Renal pelvis (tissue), 4 donors: Measurements from ENCODE around the gene CLMN. TPM values are rescaled to one million over a fixed set of nuclear protein-coding genes. Genes with fewer than 3 reads are reported as not detected.
"Not testable (repeated sequence)": the region's sequence is repeated elsewhere in the genome, so short reads cannot be mapped to it uniquely, and the experiment has no call there.

Experiments
- DNase-seq: peaks from one replicate; pipeline ENCODE4 v3.0.0-alpha.2; 2013
- polyA plus RNA-seq, 3 donors: library from polyadenylated mRNA; unstranded; fragments of 120-200 nt; gene quantifications; one replicate each; pipeline ENCODE4 v1.2.1, GENCODE V29; 2013; ENCODE audit not compliant: insufficient read length in 3 of 3

The CLMN gene
- polyA plus RNA-seq, 3 donors, result 18.2 to 41.5 (median 30.6) TPM

DNA sequence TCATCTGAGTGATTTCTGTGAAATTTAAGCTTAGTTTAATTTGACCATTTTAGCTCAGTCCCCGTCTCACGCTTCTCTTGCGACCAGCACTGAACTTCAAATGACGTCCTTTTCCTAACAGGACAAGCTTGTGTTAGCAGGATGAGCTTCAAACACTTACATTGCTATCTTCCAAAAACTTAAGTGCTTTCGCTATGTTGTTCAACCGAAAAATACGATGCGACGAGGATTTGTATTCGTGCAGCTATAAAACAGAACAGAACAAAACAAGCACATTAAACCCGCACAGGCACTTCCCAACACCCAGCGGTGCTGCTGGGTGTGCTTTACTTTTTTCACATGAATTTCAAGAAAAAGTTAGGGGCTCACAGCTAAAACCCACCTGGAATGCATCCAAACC lies 98.2 kb downstream of the CLMN start:
- DNase-seq, result no peak

DNA sequence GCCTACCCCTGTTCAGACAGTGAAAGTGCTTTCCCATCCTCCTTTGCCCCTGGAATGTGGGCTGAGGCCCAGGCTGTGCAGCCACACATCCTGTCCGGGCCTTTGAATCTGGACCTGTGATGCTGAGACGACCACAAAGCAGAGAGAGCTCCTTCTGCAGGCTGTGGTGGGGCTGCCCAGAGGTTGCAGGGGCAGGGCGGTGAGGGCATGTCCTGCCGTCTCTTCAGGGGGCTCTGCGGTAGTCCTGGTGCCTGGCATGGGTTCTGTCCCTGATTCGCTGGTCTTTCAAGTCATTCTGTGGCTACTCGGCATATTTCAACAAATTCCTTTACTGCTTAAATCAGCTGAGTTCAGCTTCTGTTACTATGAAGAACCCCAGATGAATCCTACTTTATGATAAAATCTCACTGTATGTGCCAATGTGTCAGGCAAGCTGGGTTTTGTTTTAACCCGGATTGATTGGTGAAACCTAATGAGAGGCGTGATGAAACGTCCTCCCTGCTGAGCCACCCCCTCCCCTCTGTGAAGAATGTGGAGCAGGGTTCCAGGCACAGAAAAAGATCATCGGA lies 99.0 kb downstream of the CLMN start:
- no peak for DNase-seq

DNA sequence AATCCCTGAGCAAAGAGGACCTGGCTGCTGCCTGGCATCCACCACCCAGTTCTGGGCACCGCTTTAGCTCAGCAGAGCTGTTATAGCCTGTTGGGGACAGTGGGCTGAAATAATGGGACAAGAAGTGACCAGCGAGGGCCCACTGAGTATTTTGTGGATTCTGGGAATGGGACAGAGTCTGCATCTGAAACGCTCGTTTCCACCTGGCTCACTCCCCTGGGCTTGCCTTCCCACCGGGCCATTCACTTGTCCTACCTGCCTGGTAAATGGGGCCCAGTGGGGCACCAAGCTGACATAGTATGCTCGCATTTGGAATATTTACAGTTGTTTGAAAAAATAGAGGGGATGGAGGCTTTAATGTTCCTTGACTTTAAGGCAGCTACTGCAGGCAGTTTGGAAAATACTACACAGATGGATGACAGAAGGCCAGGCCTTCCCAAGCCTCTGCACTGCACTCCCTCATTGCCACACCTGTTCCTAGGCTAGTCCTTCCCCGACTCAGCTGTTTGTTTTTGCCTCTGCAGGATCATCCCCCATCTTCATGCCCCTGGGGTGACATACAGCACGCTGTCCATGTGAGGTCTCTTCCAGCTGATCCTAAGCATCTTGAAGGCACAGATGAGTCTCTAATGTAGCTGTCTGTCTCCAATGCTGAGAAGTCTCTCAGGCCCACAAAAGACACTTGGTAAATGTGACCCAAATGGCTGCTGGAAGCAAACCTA lies 101.1 kb downstream of the CLMN start:
- DNase-seq, result no peak

DNA sequence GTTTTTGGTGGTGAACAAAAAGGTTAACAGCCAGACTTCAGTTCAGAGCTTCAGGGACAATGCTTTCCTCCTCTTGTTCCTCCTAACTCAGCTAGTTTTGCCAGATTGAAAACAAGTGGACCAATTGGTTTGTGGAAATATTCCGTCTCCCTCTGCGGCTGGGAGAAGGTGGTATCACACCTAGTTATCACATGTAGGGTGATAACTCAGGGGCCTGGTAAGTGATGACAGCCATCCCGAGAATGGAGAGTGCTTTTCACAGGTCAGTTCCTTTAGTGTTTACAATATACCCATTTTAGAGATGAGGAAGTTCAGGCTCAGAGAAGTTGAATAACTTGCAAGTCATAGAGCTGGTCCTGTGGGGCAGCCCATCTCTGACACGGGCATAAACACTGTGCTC lies 101.7 kb downstream of the CLMN start:
- DNase-seq, result no peak

- DNase-seq, result no peak
These were observed 102.3 kb downstream of the CLMN start for GRCh38 chr14:95217391-95217900.

DNA sequence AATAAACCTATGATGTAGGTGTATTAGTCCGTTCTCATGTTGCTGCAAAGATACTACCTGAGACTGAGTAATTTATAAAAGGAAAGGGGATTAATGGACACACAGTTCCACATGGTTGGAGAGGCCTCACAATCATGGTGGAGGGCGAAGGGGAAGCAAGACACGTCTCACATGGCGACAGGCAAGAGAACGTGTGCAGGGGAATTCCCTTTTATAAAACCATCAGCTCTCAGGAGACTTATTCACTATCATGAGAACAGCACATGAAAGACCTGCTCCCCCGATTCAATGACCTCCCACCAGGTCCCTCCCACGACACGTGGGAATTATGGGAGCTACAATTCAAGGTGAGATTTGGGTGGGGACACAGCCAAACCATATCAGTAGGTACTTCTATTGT lies 103.7 kb downstream of the CLMN start:
- no peak for DNase-seq

DNA sequence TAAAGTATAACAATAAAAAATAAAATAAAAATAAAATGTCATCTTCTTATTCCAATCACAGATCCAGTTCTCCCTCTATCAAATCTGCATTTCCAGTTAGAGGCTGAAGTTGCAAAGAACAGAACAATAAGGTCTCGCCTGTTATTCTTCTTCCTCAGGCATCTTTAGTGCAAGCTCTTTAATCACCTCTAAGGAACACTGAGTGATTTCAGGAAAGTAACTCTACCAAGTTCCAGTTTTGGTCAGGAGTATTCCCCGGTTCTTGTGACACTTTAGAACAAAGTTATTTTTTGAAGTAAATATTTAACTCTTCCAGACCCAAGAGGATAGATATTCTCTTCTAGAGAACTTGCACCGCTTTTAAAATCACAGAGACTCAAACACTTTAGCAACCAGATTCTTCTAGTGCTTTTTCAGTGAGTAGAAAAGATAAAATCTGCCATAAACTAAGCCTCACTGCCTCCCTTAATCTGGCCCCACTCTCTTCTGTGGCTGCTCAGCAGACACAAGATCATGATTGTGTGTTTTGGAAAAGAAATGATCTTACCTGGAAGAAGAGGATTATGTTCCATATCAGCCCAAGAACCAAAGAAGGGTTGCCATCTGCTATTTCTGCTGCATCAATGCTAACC lies 104.5 kb downstream of the CLMN start:
- no peak for DNase-seq

GRCh38 chr14:95213774-95214173 lies 105.9 kb downstream of the CLMN start:
- no peak for DNase-seq

- no peak for DNase-seq
These were observed 107.8 kb downstream of the CLMN start for GRCh38 chr14:95211721-95212504.

DNA sequence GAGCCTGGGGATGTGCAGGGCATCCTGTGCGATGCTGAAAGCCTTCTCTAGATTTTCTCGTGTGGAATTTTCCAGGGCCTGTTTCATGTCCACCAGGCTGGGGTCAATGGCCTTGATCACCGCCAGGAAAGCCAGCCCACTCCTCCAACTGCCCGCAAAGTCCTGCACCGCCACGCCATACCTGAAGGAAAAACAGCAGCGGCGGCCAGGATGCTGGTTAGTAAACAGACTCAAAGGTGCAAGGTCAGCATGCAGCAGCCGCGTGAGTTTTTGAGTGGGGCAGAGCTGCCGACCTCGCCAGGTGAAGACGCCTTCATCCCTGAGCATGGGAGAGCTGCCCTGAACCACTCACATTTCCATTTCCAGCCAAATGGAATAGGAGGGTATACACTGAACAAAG lies 109.0 kb downstream of the CLMN start:
- DNase-seq, result no peak

- DNase-seq, result no peak
These were observed 111.1 kb downstream of the CLMN start for GRCh38 chr14:95208598-95208997.

DNA sequence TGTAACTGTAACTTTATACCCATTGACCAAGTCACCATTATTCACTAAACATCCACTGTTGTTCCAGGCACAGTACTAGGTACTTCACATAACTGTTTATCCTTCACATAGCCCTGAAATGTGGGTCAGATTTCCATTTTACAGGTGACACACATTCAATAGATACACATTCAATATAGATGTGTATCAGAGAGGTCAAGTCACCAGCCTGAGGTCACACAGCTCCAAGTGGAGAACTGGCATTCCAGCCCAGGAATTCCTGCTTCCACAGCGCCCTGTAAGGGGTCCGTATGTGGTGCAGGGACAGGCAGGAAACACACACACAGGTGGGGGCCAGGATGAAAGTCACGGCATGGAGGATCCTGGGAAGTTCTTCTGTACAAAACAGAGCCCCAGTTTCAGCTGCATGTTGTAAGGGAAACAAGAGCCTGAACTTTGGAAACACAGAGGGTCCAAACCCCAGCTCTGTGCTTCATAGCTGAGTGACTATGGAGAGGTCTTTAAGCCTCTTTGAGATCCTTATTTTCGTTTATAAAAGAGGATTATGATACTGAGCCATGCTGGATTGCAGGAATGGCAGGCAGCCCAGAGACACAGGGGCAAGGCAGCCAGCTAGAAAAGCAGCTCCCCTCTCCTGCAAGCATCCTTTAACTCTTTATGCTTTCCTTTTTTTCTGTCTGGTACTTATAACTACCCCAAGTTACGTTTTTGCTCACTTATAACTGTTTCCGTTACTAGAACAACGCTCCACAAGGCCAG lies 112.1 kb downstream of the CLMN start:
- DNase-seq, result no peak

DNA sequence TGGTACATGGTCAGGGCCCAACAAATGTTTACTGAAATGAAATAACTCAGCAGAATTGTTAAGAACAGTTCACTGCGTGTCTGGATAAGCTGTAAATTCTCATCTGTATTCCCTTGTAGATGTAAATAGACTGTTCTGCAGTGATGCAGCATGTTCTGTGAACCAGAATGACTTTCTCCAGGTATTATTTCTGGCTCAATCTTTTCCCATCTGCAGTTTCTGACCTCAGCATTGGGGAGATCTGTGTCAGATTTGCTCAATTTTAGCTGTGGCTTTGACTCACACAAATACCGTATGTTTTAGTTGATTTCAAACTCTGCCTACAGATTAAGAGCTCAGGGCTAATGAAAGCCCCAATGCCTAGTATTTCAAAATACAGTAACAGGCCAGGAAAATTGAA lies 113.2 kb downstream of the CLMN start:
- no peak for DNase-seq

GRCh38 chr14:95204705-95205104 lies 115.0 kb downstream of the CLMN start:
- no peak for DNase-seq

- not testable (repeated sequence) for DNase-seq
These were observed 118.0 kb downstream of the CLMN start for GRCh38 chr14:95201745-95202144.

GRCh38 chr14:95200404-95200803 lies 119.3 kb downstream of the CLMN start:
- no peak for DNase-seq

- DNase-seq, result no peak
These were observed 120.3 kb downstream of the CLMN start for GRCh38 chr14:95199298-95199983.

- no peak for DNase-seq
These were observed 121.4 kb downstream of the CLMN start for GRCh38 chr14:95198320-95198719.

DNA sequence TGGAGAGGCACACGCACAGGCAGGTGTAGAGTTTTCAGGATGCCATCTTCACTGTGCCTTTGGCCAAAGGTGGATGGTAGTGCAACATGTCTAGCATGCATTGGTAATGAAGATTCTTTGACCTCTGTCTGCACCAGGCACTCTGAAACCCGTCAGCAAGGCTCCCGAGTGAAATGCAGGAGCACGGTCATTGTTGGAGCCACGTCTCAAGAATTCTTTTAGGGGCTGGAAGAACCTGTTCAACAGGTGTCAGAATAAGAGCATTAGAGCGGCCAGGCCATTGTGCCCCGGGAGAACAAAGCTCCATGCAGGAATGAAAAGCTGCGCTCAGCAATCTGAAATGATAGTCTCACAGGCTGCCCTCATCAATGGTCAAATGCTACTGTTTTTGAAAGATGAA lies 122.2 kb downstream of the CLMN start:
- peak; percentile 69 for DNase-seq

GRCh38 chr14:95196826-95197545 lies 122.7 kb downstream of the CLMN start:
- no peak for DNase-seq
